HG02610 (cell line): Measurements from ENCODE around the gene SLC6A18.
"Not testable (repeated sequence)": the region's sequence is repeated elsewhere in the genome, so short reads cannot be mapped to it uniquely, and the experiment has no call there.

Source experiments
- ATAC-seq: cut with Tn5 transposase; IDR thresholded peaks from one replicate; pipeline ENCODE4 v1.9.1; 2021; ENCODE audit warnings: mild to moderate bottlenecking, moderate library complexity; ENCODE audit not compliant: unreplicated experiment

SLC6A18 gene

GRCh38 chr5:1251678-1252580, 26.7 kb downstream of the SLC6A18 start:
- no peak for ATAC-seq

DNA sequence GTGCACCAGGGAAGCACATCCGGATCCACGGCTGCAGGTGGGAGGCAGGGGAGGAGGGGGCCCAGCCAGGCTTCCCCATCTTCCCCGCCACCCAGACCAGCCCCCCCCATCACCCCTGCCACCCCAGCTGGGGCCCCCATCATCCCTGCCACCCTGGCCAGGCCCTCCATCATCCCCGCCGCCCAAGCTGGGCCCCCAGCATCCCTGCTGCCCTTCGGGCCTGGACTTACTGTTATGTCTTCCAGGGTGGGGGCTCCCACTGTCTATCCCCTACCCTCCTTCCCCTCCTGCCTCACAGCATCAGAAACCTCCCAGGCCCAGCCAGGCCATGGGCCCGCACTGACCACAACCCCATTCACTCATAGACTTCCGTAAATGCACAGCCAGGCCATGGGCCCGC, 27.5 kb downstream of the SLC6A18 start:
- ATAC-seq = no peak

DNA sequence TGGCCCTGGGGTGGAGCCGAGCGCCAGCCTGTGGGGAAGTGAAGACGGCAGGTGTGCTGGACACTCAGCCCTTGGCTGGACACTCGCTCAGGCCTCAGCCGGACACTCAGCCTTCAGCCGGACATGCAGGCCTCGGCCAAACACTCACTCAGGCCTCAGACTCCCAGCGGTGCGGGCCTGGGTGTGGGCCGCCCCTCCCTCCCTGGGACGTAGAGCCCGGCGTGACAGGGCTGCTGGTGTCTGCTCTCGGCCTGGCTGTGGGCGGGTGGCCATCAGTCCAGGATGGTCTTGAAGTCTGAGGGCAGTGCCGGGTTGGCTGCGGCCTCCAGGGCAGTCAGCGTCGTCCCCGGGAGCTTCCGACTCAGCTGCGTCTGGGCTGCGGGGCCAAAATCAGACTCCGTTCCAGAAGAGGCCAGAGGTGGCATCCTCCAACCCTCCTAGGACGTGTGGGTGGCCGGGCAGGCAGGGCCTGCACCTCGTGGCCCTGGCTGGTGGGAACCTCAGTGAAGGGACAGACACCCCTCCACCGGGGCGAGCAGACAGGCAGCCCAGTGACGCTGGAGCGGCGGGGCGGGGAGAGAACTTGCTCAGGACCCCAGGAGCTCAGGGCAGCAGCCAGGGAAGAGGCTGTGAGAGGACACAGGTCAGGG, 28.4 kb downstream of the SLC6A18 start:
- no peak for ATAC-seq

DNA sequence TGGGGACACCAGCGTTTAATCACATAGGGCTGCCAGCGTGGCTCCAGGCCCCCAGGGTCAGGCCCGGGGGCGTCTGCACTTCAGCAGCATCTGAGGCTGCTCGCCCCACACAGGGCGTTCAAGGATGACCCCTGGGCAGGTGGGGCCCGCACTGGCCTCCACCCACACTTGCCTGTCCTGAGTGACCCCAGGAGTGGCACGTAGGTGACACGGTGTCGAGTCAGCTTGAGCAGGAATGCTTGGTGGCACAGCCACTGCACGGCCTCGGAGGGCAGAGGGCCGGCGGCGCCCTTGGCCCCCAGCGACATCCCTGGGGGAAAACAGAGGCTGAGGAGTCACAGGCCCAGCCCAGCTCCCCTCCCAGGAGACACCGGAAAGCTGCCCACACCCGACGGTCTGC, 29.0 kb downstream of the SLC6A18 start:
- ATAC-seq = no peak

DNA sequence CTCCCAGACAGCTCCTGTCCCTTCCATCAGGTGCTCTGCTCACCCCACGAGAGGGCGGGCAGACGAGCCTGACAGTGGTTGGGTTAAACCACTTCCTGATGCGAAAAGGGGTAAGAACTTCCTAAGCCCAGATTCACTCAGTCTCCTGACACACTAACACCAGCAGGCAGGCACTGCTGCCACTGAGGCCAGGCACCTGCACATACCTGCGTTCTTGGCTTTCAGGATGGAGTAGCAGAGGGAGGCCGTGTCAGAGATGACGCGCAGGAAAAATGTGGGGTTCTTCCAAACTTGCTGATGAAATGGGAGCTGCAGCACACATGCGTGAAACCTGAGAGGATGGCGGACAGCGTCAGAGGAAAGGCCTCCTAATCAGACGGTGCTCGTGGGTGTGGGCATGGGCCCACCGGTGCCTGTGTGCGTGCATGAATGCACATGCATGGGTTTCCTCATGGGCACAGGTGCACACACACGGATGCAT, 29.9 kb downstream of the SLC6A18 start:
- ATAC-seq = no peak

DNA sequence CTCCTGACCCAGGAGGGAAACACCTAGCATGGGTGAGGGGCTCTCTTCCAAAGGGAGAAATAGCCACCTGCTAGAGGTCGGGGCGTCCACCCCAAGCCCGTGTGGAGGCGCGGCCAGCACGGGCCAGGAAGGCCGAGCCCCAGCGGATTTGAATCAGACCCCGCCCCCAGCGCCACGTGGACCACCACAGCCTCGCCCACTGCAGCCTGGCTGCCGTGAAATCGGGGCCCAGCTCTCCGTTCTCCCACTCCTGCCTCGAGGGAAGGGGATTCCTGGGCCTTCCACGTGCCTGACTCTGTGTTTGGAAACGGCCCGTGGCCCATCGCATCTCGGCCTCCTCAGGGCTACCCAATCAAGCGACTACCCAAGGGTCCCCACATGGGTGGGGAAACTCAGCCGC, 31.6 kb downstream of the SLC6A18 start:
- no peak for ATAC-seq

- no peak for ATAC-seq
Measured at GRCh38 chr5:1257363-1257762, 32.2 kb downstream of the SLC6A18 start.

GRCh38 chr5:1257841-1258240, 32.7 kb downstream of the SLC6A18 start:
- ATAC-seq = no peak

DNA sequence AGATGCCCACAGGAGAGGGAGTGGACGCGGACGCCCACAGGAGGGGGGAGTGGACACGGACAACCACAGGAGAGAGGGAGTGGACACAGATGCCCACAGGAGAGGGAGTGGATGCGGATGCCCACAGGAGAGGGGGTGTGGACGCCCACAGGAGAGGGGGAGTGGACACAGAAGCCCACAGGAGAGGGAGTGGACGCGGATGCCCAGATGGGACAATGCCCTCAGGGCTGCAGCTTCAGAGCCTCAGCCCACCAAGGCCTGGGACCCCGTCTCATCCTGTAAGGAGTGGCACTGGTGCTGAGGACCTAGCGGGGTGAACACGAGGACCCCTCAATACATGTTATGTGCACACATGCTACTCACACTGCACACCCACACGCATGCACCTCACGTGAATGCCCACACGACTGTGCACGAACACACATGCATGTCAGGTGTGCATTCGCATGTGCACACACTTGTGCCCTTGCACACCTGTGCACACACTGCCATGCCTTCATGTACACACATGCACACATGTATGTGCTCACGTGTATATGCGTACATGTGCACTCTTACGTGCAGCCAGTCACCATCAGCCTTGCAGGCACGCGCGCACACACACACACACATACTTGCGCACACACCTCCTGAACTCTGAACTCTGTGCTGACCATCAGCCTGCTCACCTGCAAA, 34.8 kb downstream of the SLC6A18 start:
- ATAC-seq = no peak

GRCh38 chr5:1261643-1262042, 36.5 kb downstream of the SLC6A18 start:
- ATAC-seq = no peak

DNA sequence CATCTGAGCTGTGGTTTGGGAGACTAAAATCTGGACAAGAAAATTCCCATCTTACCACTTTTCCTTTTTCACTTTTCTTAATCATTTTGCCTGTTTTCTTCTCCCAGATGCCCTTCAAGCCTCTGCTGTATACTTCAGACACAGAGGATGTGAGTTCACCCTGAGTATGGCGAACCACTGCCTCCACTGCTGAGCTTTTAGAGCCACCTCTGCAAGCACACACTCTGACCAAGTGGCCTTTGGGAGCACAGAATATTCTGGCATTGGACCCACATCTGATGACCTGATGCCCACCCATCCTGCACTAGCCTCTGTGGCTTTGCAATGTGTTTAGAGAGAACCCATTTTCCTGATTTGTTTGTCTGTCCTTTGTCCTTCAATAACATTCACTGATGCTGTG, 37.2 kb downstream of the SLC6A18 start:
- no peak for ATAC-seq

- ATAC-seq = no peak
Measured at GRCh38 chr5:1264211-1264610, 39.0 kb downstream of the SLC6A18 start.

DNA sequence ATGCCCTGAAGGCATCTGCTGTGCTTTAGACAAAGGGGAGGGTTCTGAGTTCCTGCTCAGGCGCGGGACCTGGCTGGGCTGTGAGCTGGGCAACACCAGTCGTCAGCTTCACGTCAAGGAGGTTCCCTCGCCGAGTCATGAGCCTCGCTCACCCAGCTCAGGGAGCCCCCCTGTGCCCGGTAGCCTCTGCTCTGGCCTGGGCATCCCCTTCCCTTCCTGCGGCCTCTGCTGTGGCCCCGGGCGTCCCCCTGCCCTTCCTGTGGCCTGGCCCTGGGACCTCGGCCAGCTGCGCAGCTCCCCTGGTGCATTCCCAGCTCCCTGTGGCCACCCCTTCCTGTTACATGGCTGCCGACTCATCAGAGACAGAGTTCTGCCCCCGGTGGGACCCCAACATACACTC, 39.8 kb downstream of the SLC6A18 start:
- no peak for ATAC-seq

- no peak for ATAC-seq
Measured at GRCh38 chr5:1265461-1266455, 40.6 kb downstream of the SLC6A18 start.

DNA sequence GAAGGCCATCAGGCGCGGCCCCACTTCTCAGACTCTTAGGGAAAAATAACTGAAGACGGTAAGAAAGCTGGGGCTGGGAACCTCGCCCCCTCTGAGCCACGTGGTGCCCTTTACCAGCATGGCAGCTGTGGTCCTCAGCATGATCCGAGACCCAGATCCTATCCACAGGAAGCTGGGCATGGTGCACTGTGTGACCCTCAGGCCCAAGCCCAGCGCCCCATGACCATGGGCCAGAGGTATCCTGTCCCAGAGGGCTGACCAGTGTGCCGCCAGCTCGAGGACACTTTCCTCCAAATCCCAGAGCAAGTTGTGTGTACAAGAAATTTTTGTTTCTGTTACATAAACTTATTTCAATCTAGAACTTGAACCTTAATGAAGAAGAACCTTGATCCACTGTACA, 41.6 kb downstream of the SLC6A18 start:
- ATAC-seq = no peak

DNA sequence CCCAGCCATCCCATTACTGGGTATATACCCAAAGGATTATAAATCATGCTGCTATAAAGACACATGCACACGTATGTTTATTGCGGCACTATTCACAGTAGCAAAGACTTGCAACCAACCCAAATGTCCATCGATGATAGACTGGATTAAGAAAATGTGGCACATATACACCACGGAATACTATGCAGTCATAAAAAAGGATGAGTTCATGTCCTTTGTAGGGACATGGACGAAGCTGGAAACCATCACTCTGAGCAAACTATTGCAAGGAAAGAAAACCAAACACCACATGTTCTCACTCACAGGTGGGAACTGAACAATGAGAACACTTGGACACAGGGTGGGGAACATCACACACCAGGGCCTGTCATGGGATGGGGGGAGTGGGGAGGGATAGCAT, 42.3 kb downstream of the SLC6A18 start:
- ATAC-seq = not testable (repeated sequence)

GRCh38 chr5:1268056-1268455, 42.9 kb downstream of the SLC6A18 start:
- no peak for ATAC-seq

DNA sequence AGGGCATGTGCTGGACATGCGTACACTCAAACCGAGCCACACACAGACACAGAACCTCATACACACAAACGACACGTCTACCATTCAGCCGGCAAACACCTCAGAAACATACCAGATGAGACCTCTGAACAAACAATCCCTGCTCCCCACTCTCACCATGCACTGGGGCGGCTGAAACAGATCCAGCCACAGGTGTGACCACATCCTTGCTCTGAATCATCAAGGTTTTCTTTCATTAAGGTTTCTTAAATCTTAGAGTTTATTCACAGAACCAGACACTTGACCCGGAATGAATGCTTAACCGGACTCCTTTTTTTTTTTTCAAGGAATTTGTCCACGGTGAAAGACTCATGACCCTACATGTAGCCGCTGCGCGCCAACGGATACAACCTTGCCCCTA, 43.5 kb downstream of the SLC6A18 start:
- no peak for ATAC-seq

DNA sequence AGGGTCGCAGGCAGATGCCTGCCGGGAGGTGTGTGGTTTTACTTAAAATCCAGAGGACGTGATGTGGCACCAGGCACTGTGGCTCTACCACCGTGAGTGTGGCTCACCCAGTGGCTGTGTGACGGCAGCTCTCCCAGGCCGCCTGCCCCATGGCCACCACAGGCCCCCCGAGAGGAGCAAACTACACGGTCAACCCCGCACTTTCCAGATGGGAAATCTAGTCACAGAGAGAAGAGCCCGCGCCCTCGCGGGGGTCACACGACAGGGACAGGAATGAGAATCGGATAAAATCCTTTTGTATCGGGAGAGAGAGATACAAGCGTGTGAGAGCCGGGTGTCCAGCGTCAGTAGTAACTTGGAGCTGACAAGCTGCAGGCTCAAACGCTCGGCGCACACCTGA, 45.2 kb downstream of the SLC6A18 start:
- no peak for ATAC-seq
